ENCODE data around the gene UBA3. TPM values are rescaled to one million over a fixed set of nuclear protein-coding genes. Genes with fewer than 3 reads are reported as not detected.

The UBA3 gene
- total and polyA plus RNA-seq, 2 of the 13 experiments (the other 11 are each of a cell fraction or from before 2014, with no cell fraction given), result 40.7 to 49.0 TPM

- Histone ChIP-seq H3K36me3 (replicated peaks in 1 of 2; ENCODE audit: control insufficient read depth in 1 of 2, insufficient read depth in 2 of 2, low read length in 2 of 2) (peaks cover 0 to 12% of the 10 kb centered on the region in 2 experiments; a peak in 4 of 5 replicates), H3K4me1 (ENCODE audit: insufficient read depth, low read length) (peaks cover 20% of the 10 kb centered on the region), H3K27me3 (ENCODE audit: control insufficient read depth in 1 of 2, insufficient read depth in 2 of 2, low read length in 2 of 2) (no peaks in the 10 kb centered on the region), H3K27ac (ENCODE audit: extremely low read length, insufficient read depth, low read length) (no peak overlapping the region), H3K4me3 (replicated peaks in 1 of 3; ENCODE audit: insufficient read depth in 1 of 3, low read depth in 2 of 3, low read length in 3 of 3) (no peak overlapping the region), H3K4me2 (ENCODE audit: low read depth, low read length) (no peak overlapping the region), H2AFZ (ENCODE audit: low read length) (no peak overlapping the region), H4K20me1 (ENCODE audit: insufficient read depth, low read length) (no peaks in the 10 kb centered on the region), H3K9ac (ENCODE audit: insufficient read depth, low read depth, low read length) (no peak overlapping the region), H3K79me2 (ENCODE audit: insufficient read depth, low read length) (no peaks in the 10 kb centered on the region), H3K9me3 (ENCODE audit: low read length) (no peaks in the 10 kb centered on the region)
- ATAC-seq, result no peak
- TF ChIP-seq THAP8 (CRISPR knock-in tag; IDR thresholded peaks at IDR 0.05; ENCODE audit: borderline replicate concordance), result no peak
- no peak for TF ChIP-seq NCOA2 (CRISPR knock-in tag; IDR thresholded peaks at IDR 0.05)
- no peak for TF ChIP-seq ZNF350 (CRISPR knock-in tag; IDR thresholded peaks at IDR 0.05; ENCODE audit: borderline replicate concordance, low read depth)
- no peak for TF ChIP-seq ZNF580 (CRISPR knock-in tag; IDR thresholded peaks at IDR 0.05; ENCODE audit: borderline replicate concordance, low read depth)
- no peak for TF ChIP-seq MTF1 (CRISPR knock-in tag; IDR thresholded peaks at IDR 0.05)
- no peak for TF ChIP-seq CREM (IDR thresholded peaks at IDR 0.05)
- TF ChIP-seq CREM (CRISPR knock-in tag; IDR thresholded peaks at IDR 0.05), result no peak
- no peak for TF ChIP-seq ZNF607 (CRISPR knock-in tag; IDR thresholded peaks at IDR 0.05; ENCODE audit: borderline replicate concordance)
- TF ChIP-seq KMT2A (CRISPR knock-in tag; IDR thresholded peaks at IDR 0.05), result no peak
- TF ChIP-seq ZNF484 (CRISPR knock-in tag; IDR thresholded peaks at IDR 0.05; ENCODE audit: borderline replicate concordance, low read depth), result no peak
- no peak for TF ChIP-seq BATF2 (CRISPR knock-in tag; IDR thresholded peaks at IDR 0.05)
- TF ChIP-seq GPBP1L1 (CRISPR knock-in tag; IDR thresholded peaks at IDR 0.05), result no peak
- TF ChIP-seq RFXANK (CRISPR knock-in tag; IDR thresholded peaks at IDR 0.05), result no peak
- no peak for TF ChIP-seq TCF12 (IDR thresholded peaks at IDR 0.05)
- no peak for TF ChIP-seq TCF12 (CRISPR knock-in tag; IDR thresholded peaks at IDR 0.05)
- TF ChIP-seq YEATS4 (CRISPR knock-in tag; IDR thresholded peaks at IDR 0.05; ENCODE audit: borderline replicate concordance), result no peak
- ChIA-PET CTCF (ENCODE audit: low intra/inter-chr PET ratio, low total read pairs) (no interaction called here), POLR2A (no interaction called here)
- BruUV-seq (replicated peaks), result no TSS peak
- in situ Hi-C loops (cut with HindIII; ENCODE audit: extremely low pct_ligation_motif_present, low pct_unique_long_range_greater_than_20kb) (no loop called here), intact Hi-C loops (cut with micrococcal nuclease; ENCODE audit: unreplicated experiment) (loop anchor here (5.0 kb wide), 1 partner anchor 41 kb away; the partner anchor contains the start of gene TMF1)
- DNase-seq (ENCODE audit: low spot score), result no peak
- FAIRE-seq, result no peak
- 96% methylated on average over 8 of the region's 8 CpGs for WGBS (ENCODE audit: low lambda C conversion rate)
These were observed 69.0 kb downstream of the UBA3 start for GRCh38 chr3:69011096-69011730.
